ENCODE measurements around the gene GSDMA. TPM values are rescaled to one million over a fixed set of nuclear protein-coding genes. Genes with fewer than 3 reads are reported as not detected.

GSDMA gene
- total and polyA plus RNA-seq, 9 donors, result 0.09 to 0.24 (median 0.17) TPM; not detected in 1

DNA sequence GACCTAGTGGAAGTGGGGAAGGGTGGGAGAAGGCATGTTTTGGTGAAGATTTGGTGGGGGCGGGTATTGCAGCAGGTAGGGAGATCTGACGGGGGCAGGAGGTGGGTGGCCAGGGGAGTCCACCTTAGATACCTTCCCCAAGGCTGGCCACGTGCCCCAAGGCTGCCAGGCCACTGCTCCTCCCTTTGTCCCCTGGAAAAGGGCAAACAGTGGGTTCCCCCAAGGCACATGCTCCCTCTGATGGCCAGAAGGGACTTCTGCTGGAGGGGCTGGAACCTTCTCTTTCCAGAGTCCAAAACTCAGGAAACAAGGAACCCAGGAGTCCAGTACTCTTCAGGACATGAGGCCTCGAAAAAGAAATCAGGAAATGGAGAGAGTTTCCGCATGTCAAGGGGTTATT lies 11.6 kb downstream of the GSDMA start:
- Histone ChIP-seq H3K4me1 (ENCODE audit: control insufficient read depth, insufficient read depth, low read length) (peaks cover 2% of the 10 kb centered on the region), H3K27me3 (ENCODE audit: control insufficient read depth, insufficient read depth, low read length) (peaks cover 35% of the 10 kb centered on the region), H3K27ac (ENCODE audit: low read length) (no peak overlapping the region), H3K9me3 (replicated peaks; ENCODE audit: control insufficient read depth, low read depth, low read length) (no peaks in the 10 kb centered on the region), H3K4me3 (ENCODE audit: low read length) (no peak overlapping the region), H3K36me3 (ENCODE audit: control insufficient read depth, insufficient read depth, low read length) (no peaks in the 10 kb centered on the region)
- 50% methylated on average over 1 of the region's 5 CpGs for WGBS (ENCODE audit: insufficient coverage)
- no peak for DNase-seq

DNA sequence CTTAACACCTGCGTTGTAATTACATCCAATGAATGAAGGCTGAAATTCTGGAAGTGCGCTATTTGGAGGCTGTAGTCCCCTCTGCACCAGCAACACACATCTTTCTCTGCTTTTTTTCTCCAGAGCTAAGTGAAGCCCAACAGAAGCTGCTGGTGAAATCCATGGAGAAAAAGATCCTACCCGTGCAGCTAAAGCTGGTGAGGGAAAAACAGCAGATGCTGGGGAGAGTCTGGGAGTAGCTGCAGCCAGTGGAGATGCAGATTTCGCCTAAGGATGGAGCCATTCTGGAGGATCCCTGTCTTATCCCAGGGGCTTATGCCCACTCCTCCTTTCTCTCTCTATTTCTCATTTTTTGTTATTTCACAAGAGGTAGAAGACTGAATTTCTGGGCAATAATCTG lies 13.0 kb downstream of the GSDMA start:
- DNase-seq, result no peak
- no peak overlapping the region for H3K27ac ChIP-seq (ENCODE audit: low read length)
- peaks cover 27% of the 10 kb centered on the region for H3K27me3 ChIP-seq (ENCODE audit: control insufficient read depth, insufficient read depth, low read length)
- no peaks in the 10 kb centered on the region for H3K36me3 ChIP-seq (ENCODE audit: control insufficient read depth, insufficient read depth, low read length)
- 30% methylated on average over 2 of the region's 4 CpGs for WGBS (ENCODE audit: insufficient coverage)
- H3K9me3 ChIP-seq (replicated peaks; ENCODE audit: control insufficient read depth, low read depth, low read length), result no peaks in the 10 kb centered on the region
- peaks cover 7% of the 10 kb centered on the region for H3K4me1 ChIP-seq (ENCODE audit: control insufficient read depth, insufficient read depth, low read length)
- H3K4me3 ChIP-seq (ENCODE audit: low read length), result no peak overlapping the region

DNA sequence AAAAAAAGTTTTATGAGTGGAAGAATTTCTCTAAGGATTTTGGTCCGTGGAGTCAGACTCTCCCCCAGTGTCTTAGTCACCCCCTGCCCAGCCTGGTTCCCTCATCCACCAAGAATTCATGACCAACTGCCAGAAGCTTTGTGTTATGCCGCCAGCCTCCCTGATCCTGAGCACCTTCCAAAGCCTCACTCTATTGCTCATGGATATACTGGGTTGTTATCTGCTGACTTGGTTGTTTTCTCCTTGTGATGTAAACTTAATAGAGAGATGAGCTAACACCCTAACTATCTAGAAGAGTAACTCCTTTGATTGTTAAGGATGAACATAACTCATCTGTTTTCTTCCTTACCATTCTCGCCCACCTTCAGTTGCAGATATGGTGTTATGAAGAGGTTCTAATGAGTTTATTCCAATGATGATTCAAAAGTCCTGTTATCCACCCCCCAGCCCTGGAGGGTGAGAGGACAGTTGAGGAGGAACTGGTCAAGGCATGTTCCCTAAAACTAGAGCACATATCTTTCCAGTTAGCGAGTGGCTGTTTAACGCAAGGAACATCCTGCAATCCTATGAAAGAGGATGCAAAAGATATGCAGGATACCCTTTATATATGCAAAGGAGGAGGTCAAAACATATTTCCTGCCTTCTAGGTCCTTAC lies 16.3 kb downstream of the GSDMA start:
- H3K27me3 ChIP-seq (ENCODE audit: control insufficient read depth, insufficient read depth, low read length), result peaks cover 16% of the 10 kb centered on the region
- H3K4me3 ChIP-seq (ENCODE audit: low read length), result no peak overlapping the region
- DNase-seq, result no peak
- peaks cover 12% of the 10 kb centered on the region for H3K4me1 ChIP-seq (ENCODE audit: control insufficient read depth, insufficient read depth, low read length)
- no peak overlapping the region for H3K27ac ChIP-seq (ENCODE audit: low read length)
- peaks cover 4% of the 10 kb centered on the region for H3K36me3 ChIP-seq (ENCODE audit: control insufficient read depth, insufficient read depth, low read length)
- no CpG with 5 or more reads among the region's 5 CpGs for WGBS (ENCODE audit: insufficient coverage)
- no peaks in the 10 kb centered on the region for H3K9me3 ChIP-seq (replicated peaks; ENCODE audit: control insufficient read depth, low read depth, low read length)

DNA sequence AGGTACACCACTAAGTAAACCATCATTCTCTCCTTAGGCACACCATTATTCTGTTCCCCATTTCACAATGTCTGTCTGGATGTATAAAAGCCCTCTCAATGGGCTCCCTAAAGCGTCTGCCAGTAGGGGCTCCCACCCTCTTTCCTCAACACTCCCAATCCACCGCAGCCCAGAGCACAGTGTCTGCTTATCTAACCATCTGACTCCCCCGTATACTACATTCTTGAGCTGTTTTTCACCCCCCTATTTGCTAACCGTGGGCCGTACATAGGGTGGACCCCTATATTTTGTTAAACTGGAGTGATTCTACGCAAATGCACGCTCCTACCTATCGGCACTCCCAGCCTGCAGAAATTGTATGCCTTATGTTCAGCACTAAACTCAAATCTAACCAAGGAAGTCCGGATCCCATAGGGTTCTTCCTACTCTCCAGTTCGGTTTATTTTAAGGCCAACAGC lies 17.1 kb downstream of the GSDMA start:
- H3K4me3 ChIP-seq (ENCODE audit: low read length), result peak overlapping the region; percentile 86
- 0% methylated on average over 8 of the region's 10 CpGs for WGBS (ENCODE audit: insufficient coverage)
- peak overlapping the region; percentile 91 for H3K27ac ChIP-seq (ENCODE audit: low read length)
- H3K27me3 ChIP-seq (ENCODE audit: control insufficient read depth, insufficient read depth, low read length), result peaks cover 13% of the 10 kb centered on the region
- no peak for DNase-seq
- peaks cover 12% of the 10 kb centered on the region for H3K4me1 ChIP-seq (ENCODE audit: control insufficient read depth, insufficient read depth, low read length)
- no peaks in the 10 kb centered on the region for H3K9me3 ChIP-seq (replicated peaks; ENCODE audit: control insufficient read depth, low read depth, low read length)
- H3K36me3 ChIP-seq (ENCODE audit: control insufficient read depth, insufficient read depth, low read length), result peaks cover 12% of the 10 kb centered on the region

DNA sequence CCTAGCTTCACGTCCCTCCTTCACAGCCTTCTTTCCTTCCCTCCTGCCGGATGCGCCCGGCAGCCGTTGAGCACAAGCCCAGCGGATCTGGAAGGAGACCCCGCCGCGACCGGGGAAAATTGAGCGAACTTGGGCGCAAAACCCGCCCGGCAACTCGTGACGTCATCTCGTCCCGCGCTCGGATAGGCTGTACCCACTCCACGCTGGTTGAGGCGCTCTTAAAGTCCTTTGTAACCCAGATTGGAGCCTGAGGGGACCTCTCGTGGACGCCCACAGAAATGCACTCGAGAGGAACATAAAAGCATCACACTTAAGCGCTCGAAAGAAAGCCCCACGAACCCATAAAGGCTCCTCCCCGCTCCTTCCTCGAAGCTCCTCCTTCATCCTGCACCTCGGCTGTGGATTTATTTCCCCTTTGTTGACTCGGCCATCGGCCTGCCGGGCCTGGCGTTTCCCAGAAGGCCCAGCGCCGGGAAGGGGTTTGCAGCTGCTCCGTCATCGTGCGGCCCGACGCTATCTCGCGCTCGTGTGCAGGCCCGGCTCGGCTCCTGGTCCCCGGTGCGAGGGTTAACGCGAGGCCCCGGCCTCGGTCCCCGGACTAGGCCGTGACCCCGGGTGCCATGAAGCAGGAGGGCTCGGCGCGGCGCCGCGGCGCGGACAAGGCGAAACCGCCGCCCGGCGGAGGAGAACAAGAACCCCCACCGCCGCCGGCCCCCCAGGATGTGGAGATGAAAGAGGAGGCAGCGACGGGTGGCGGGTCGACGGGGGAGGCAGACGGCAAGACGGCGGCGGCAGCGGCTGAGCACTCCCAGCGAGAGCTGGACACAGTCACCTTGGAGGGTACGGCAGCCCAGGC lies 17.8 kb downstream of the GSDMA start, which contains the start of gene PSMD3:
Gene PSMD3 (plus strand): TSS at position 457 of the 856 bp plus-strand sequence. CDS start 164 bp downstream, at position 621.
- Histone ChIP-seq H3K9me3 (replicated peaks; ENCODE audit: control insufficient read depth, low read depth, low read length) (no peaks in the 10 kb centered on the region), H3K4me3 (ENCODE audit: low read length) (peak within 1 kb of the TSS; percentile 86), H3K36me3 (ENCODE audit: control insufficient read depth, insufficient read depth, low read length) (peaks cover 18% of the 10 kb centered on the region), H3K27ac (ENCODE audit: low read length) (peak within 1 kb of the TSS; percentile 91), H3K27me3 (ENCODE audit: control insufficient read depth, insufficient read depth, low read length) (peaks cover 12% of the 10 kb centered on the region), H3K4me1 (ENCODE audit: control insufficient read depth, insufficient read depth, low read length) (peaks cover 12% of the 10 kb centered on the region)
- under 1% methylated on average over 71 of the region's 84 CpGs for WGBS (ENCODE audit: insufficient coverage)
- peak; percentile 100 for DNase-seq

DNA sequence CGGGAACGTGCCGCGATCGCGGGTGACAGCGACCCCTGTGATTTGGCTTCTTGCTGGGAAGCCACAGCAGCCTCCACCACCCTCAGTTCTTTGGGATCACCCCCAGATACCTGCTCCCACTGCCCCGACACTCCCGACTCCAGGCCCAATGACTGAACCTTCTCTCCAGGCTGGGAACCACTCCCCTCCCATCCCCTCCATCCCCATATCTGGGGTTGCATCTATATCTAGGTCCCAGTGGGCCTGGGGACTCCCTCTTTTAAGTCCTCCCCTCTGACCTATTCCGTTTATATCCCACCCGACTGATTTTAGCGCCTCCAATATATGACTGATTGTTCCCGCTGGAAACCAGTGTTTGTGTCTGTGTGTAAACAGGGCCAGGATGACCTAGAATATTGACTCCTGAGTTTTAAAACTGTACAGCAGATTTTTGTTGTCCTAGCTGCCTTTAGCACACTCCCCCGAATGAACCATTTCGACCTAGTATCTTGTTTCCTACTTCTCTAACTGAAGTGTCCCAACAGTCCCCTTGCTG lies 18.5 kb downstream of the GSDMA start:
- Histone ChIP-seq H3K4me3 (ENCODE audit: low read length) (peak overlapping the region; percentile 86), H3K9me3 (replicated peaks; ENCODE audit: control insufficient read depth, low read depth, low read length) (no peaks in the 10 kb centered on the region), H3K36me3 (ENCODE audit: control insufficient read depth, insufficient read depth, low read length) (peaks cover 25% of the 10 kb centered on the region), H3K4me1 (ENCODE audit: control insufficient read depth, insufficient read depth, low read length) (peaks cover 12% of the 10 kb centered on the region), H3K27me3 (ENCODE audit: control insufficient read depth, insufficient read depth, low read length) (peaks cover 8% of the 10 kb centered on the region), H3K27ac (ENCODE audit: low read length) (peak overlapping the region; percentile 86)
- DNase-seq, result peak; percentile 39
- 0% methylated on average over 11 of the region's 15 CpGs for WGBS (ENCODE audit: insufficient coverage)

DNA sequence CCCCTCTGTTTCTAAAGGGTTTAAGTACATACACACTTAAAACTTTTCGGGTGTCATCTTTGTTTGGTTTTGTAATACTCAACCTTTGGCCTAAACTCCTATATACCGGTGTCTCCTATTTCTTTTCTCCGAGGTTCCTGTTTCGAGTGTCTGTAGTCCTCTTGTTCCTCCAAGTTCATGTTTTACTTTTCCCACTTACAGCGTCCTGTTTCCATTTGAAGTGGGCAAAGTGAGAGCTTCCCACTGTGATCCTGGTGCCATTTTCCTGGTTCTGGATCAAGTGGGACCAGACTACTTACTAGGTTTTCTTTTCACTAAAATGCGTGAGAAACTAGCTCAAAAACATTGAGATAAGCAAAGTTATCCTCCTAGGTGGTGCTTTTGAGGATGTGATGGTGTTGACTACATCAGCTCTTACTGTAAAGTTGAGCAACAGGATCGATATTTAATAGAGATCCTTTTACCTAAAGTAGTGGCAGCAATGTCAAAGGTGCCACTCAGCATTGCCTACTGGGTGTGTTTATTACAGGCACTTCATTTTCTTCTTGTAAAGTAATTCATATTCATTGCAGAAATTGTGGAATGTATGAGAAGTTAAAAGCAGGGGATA lies 19.1 kb downstream of the GSDMA start:
- Histone ChIP-seq H3K4me3 (ENCODE audit: low read length) (peak overlapping the region; percentile 86), H3K4me1 (ENCODE audit: control insufficient read depth, insufficient read depth, low read length) (peaks cover 12% of the 10 kb centered on the region), H3K27me3 (ENCODE audit: control insufficient read depth, insufficient read depth, low read length) (peaks cover 5% of the 10 kb centered on the region), H3K9me3 (replicated peaks; ENCODE audit: control insufficient read depth, low read depth, low read length) (no peaks in the 10 kb centered on the region), H3K27ac (ENCODE audit: low read length) (peak overlapping the region; percentile 86), H3K36me3 (ENCODE audit: control insufficient read depth, insufficient read depth, low read length) (peaks cover 31% of the 10 kb centered on the region)
- DNase-seq, result no peak
- 50% methylated on average over 3 of the region's 7 CpGs for WGBS (ENCODE audit: insufficient coverage)

DNA sequence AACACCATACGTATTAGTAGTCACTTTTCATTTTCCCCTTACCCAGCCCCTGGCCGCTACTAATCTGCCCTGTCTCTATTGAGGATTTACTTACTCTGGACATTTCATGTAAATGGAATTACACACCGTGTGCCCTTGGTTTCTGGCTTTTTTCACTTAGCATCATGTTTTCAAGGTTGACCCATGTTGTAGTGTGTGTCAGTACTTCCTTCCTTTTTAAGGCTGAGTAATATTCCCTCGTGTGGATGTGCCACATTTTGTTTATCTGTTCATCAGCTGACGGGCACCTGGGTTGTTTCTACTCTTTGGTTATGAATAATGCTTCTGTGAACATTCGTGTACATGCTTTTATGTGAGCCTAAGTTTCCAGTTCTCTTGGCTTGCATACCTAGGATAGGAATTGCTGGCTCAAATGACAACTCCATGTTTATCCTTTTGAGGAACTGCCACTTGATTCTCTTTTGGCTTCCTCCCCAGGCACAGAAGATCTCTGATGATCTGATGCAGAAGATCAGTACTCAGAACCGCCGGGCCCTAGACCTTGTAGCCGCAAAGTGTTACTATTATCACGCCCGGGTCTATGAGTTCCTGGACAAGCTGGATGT lies 25.5 kb downstream of the GSDMA start:
- H3K36me3 ChIP-seq (ENCODE audit: control insufficient read depth, insufficient read depth, low read length), result peaks cover 95% of the 10 kb centered on the region

DNA sequence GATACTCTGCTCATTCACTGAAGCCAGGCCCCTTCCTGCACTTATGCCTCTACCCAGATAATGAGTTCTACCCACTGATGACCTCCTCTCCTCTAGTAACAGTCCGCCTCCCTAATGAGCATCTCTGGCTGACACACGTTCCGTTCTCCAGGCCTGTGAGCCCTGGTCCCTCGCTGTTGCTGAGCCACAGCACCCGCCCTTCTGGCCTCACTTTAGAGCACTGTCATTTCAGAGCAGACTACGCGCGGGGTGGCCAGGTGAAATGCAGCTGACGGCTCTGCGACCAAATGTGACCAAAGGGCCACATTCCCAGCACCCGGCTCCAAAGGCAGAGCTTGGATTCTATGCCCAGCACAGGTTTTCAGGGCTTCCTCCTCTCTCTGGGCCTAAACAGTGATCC lies 31.6 kb downstream of the GSDMA start:
- H3K9me3 ChIP-seq (replicated peaks; ENCODE audit: control insufficient read depth, low read depth, low read length), result no peaks in the 10 kb centered on the region
- H3K27me3 ChIP-seq (ENCODE audit: control insufficient read depth, insufficient read depth, low read length), result no peaks in the 10 kb centered on the region
- WGBS (ENCODE audit: insufficient coverage), result 92% methylated on average over 11 of the region's 11 CpGs
- no peak overlapping the region for H3K4me3 ChIP-seq (ENCODE audit: low read length)
- DNase-seq, result no peak
- H3K36me3 ChIP-seq (ENCODE audit: control insufficient read depth, insufficient read depth, low read length), result peaks cover 77% of the 10 kb centered on the region
- peak overlapping the region; percentile 33 for H3K27ac ChIP-seq (ENCODE audit: low read length)
- peaks cover 6% of the 10 kb centered on the region for H3K4me1 ChIP-seq (ENCODE audit: control insufficient read depth, insufficient read depth, low read length)

More for the DNA sequence above, 25.5 kb downstream of the GSDMA start:
- H3K9me3 ChIP-seq (replicated peaks; ENCODE audit: control insufficient read depth, low read depth, low read length), result no peaks in the 10 kb centered on the region
- H3K4me1 ChIP-seq (ENCODE audit: control insufficient read depth, insufficient read depth, low read length), result no peaks in the 10 kb centered on the region
- WGBS (ENCODE audit: insufficient coverage), result 97% methylated on average over 7 of the region's 11 CpGs
- no peaks in the 10 kb centered on the region for H3K27me3 ChIP-seq (ENCODE audit: control insufficient read depth, insufficient read depth, low read length)
- no peak for DNase-seq
- no peak overlapping the region for H3K4me3 ChIP-seq (ENCODE audit: low read length)
- H3K27ac ChIP-seq (ENCODE audit: low read length), result no peak overlapping the region
